Measurements from ENCODE around the gene EIF4E2.

- TF ChIP-seq CTCF (IDR thresholded peaks at IDR 0.05) (peak; percentile 50 to 87 (median 66)), POLR2A (IDR thresholded peaks at IDR 0.05) (no peak)
Measured at GRCh38 chr2:232611559-232612218, 61.2 kb downstream of the EIF4E2 start.
